Stimulated activated CD4-positive, alpha-beta T cell treated with anti-CD3 and anti-CD28 coated beads, Interleukin-4, amount 100 ng/mL, for 4 hours (primary cell): ENCODE measurements around the gene CCDC116.
"Not testable (repeated sequence)": the region's sequence is repeated elsewhere in the genome, so short reads cannot be mapped to it uniquely, and the experiment has no call there.

ENCODE experiments used
- DNase-seq, 2 experiments: peaks; one replicate each; pipeline ENCODE4 v3.0.0-alpha.2; 2020

Gene CCDC116

DNA sequence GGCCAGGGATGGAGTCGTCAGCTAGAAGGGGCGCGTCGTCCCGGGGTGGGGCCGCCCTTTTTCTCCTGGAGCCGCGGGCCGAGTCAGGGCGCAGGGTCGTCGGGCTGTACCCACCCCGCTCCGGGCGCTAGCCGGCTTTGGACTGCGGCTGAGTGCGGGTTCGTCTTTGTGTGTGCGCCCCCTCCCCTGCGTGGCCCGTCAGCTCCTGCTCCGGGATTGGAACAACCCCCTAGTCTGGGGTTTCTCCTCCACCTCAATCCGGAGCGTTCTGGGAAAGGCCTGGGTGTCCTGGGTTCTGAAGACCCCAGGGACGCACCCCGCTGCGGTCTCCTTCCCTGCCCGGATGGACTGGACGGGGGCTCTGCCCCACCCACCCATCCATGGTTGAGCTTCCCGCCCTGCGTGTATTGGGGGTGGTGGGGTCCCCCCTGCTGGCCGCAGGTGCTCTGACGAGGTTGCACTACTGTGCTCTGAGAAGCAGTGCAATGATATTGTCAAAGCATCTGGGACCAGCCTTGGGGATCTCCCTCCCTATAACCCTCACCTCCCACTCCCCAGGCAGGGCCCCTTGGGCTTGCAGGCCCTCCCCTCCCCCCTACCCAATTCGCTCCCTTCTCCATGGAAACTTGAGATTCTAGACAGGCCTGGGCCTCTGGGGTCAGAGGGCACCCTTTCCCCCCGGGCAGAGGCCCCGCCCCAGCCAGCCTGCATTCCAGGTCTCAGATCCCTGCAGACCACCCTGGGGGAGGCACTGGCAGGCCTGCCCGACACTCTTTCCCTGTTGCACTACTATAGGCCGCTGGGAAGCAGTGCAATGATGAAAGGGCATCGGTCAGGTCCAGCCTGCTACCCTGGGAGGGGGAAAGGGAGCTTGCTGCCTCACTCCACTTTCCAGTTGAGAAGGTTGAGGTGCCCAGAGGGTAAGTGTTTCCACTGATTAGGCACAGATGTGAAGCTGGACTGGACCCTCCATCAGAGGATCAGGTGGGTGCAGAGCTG is 20.3 kb downstream of the CCDC116 start:
- DNase-seq = no peak

DNA sequence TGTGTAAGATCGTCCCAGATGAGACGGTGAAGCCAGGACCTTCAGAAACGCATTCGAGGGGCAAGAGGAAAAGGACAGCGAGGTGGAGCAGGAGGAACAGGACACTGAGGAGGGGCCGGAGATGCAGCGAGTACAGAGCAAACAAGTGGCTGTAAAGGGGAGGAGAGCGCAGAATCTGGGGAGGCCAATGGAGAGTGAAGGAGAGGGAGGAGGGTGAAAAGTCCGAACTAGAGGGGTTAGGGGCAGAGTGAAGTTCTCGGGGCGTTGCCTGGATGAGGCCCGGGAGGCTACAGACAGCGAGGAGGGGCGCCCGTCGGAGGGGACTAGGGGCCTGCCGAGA is 24.4 kb downstream of the CCDC116 start:
- no peak for DNase-seq

GRCh38 chr22:21657360-21658032 is 24.9 kb downstream of the CCDC116 start:
- peak; percentile 68 to 83 for DNase-seq

GRCh38 chr22:21659864-21660525 is 27.4 kb downstream of the CCDC116 start:
- DNase-seq = no peak

DNA sequence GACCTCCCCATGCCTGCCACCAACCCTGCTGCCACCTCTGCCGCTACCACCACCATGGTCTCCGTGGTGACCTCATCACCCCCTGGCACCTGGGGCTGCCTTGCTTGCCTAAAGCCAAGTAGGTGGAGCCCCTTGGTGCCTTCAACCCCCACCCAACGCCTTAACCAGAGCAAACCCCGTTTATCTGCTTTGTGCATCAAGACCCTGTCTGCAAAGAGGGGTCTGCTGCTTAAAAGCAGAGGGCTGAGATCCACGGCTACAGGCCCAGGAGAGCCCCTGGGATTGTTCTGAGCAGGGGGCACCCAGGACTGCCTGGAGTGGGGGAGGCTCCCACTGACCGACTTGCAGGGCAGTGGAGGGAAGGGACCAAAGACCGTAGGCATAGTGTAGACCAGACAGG is 28.3 kb downstream of the CCDC116 start:
- DNase-seq = no peak

- DNase-seq = no peak
These were observed 29.4 kb downstream of the CCDC116 start for GRCh38 chr22:21661991-21662390.

GRCh38 chr22:21663738-21664137 is 31.2 kb downstream of the CCDC116 start:
- no peak for DNase-seq

DNA sequence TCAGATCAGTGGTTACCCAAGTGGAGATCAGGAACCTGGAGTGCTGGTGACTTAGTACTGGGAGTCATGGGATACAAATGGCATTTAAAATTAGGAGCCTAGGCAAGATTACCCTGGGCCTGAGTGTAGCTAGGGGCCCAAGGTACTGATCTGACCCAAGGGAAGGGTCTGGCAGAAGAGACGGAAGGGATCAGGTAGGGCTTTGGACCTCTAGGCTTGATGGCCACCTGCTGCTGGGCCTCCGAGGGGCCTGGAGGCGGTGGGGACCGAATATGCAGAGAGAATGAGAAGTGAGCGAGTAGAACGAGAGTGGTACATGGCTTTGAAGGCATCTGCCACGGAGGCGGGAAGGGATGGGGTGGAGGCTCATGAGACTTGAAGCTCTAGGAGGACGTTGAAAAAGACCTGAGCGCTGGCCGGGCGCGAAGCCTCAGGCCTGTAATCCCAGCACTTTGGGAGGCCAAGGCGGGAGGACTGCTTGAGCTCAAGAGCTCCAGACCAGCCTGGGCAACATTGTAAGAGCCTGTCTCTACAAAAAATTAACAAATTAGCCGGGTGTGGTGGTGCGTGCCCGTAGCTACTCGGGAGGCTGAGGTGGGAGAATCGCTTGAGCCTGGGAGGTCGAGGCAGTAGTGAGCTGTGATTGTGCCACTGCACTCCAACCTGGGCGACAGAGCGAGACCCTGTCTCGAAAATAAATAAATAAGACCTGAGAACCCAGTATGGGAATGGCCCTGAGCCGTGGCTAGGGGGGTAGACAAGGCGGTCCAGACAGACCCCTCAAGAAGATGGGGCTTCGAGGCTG is 32.7 kb downstream of the CCDC116 start:
- DNase-seq = no peak

DNA sequence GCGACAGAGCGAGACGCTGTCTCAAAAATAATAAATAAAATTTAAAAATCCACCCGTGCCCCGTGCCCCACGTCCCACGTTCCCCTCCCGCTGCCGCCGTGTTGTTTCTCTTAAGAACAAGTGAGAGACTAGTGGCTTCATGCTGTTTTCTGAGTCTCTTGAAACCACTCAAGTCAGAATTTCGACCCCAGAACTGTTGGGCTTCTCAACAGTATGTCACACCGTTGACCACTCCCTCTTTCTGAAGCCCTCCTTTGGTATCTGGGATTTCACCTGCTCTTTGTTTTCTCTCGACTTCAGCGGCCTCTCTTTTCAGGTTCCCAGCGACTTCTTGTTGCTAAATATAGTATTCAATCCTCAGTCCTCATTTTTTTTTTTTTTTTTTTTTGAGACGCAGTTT is 34.2 kb downstream of the CCDC116 start:
- no peak for DNase-seq

- DNase-seq = no peak
These were observed 36.5 kb downstream of the CCDC116 start for GRCh38 chr22:21669026-21669425.

DNA sequence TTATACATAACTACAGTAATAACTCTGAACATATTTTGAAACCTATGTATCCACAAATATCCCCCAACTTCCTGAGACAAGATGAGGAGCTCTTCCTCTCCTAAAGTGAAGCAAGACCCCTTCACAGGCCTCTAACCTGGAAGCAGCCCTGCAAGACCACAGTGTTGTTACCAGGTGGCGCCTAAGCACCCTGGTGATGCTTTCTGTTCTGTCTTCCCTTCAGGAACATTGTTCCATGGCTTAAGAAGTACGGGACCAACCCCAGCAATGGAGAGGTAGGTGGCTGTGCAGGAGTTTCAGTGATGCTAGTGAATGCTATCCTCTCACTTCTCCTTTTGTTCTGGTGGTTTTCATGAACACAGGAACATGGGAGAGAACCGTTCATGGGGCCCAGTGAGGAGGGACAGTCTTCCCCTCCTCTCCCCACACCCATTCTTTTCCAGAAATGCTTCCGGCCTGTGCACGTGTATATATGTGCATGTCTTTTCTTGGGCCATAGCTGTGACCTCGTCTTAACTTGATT is 39.6 kb downstream of the CCDC116 start:
- DNase-seq = no peak

DNA sequence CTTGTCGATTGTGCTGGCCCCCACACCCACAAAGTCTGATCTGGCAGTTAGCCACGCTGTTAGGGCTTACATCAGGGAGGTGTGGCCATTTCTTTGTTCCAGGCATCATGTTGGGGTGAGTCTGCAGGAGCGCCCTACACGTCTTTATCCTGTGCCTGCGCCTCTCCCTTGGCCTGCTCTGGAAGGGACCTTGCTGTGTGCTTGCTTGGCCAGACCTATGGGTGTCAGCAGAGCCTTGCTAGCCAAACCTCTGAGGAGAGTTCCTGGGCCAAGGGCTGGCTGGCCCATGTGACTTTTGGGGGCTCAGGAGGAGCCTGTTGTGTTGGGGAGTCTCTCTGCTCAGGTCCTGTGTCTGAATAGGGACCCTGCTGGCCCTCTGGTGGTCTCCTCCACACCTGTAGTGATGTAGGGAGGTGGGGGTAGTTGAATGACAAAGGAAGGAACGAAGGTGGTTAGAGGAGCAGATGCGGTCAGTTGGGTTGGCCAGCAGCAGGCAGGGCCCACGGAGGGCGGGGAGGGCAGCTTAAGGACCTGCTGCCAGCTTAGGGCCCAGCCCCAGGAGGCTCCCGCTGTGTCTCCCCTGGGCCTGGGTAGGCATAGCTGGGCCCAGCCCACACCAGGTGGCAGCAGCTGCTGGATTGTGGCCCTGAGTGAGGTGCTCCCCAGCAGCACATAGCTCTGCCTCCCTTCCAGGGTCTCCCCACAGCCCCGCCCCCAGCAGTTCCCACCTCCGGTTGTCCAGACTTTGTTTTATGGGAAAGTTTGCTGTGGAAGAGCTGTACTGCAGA is 41.2 kb downstream of the CCDC116 start:
- DNase-seq = no peak

DNA sequence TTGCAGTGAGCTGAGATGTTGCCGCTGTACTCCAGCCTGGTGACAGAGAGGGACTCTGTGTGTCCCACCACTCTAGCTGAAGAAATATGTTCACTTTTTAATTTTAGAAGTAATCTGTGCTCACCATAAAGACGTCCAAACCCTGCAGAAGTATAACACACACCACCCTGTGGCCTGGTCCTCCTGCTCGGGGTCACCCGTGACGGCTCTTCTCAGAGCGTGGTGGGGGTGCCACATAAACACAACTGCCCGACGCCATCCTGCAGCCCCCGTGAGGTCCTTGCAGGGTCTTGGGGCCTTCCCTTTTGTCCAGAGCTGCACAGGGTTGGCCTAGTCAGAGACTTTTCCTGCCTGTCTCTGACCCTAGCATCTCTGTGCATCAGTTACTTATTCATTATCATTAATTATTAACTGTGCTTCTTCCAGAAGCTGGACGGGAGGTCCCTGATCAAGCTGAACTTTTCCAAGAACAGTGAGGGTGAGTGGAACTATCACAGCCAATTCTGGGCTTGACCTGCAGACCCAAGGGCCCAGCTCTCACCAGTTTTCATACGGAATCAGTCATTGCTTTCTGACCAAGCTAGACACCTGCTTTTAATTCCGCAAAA is 42.2 kb downstream of the CCDC116 start:
- DNase-seq = no peak

GRCh38 chr22:21677606-21678443 is 45.3 kb downstream of the CCDC116 start:
- no peak for DNase-seq

DNA sequence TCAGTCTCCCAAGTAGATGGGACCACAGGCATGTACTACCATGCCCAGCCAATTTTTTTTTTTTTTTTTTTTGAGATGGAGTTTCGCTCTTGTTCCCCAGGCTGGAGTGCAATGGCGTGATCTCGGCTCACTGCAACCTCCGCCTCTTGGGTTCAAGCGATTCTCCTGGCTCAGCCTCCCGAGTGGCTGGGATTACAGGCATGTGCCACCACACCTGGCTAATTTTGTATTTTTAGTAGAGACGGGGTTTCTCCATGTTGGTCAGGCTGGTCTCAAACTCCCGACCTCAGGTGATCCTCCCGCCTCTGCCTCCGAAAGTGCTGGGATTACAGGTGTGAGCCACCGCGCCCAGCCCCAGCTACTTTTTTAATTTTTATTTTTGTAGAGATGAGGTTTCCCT is 46.3 kb downstream of the CCDC116 start:
- DNase-seq = not testable (repeated sequence)

GRCh38 chr22:21679383-21679782 is 46.8 kb downstream of the CCDC116 start:
- DNase-seq = no peak

DNA sequence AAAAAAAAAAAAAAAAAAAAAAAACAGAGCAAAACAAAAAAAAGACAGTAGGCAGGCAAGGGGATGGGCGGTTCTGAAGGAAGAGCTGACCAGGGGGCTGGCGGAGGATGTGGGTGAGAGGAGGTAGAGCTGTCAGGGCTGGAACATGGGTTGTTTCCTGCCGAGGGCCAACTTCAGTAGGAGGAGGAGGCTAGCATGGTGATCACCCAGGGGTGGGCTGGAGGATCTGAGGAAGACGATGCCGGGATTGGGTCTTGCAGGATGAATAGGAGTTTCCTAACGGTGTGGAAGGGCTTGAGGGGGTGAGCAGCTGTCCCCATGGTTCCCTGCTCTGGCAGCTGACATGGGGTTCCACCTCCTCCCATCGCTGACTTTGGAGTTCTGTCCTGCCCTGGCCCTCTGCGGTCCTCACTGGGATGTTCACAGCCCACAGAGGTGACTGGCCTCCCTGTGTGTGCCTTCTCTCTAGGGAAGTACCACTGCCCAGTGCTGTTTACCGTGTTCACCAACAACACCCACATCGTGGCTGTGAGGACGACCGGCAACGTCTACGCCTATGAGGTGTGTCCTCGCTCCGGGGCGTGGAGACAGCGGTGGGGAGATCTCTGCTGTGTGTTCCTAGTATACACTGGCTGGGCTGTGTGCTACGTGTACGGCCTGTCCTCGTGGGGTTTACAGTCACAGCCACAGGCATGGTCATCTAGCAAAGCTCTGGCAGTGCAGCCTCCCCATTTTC is 48.4 kb downstream of the CCDC116 start:
- no peak for DNase-seq

GRCh38 chr22:21681566-21682370 is 49.2 kb downstream of the CCDC116 start:
- DNase-seq = peak in 1 of 2 experiments; percentile 26
